Amygdala (tissue), 56 donors: ENCODE measurements around the gene CNTD1.
A peak's percentile ranks its signal among the peaks of the same experiment; 100 is the strongest.
"Not testable (repeated sequence)": the region's sequence is repeated elsewhere in the genome, so short reads cannot be mapped to it uniquely, and the experiment has no call there.

Experiments
- DNase-seq, 56 donors: peaks; one replicate each; lab custom pipeline; 2025; lab: John Stamatoyannopoulos, UW

The CNTD1 gene

DNA sequence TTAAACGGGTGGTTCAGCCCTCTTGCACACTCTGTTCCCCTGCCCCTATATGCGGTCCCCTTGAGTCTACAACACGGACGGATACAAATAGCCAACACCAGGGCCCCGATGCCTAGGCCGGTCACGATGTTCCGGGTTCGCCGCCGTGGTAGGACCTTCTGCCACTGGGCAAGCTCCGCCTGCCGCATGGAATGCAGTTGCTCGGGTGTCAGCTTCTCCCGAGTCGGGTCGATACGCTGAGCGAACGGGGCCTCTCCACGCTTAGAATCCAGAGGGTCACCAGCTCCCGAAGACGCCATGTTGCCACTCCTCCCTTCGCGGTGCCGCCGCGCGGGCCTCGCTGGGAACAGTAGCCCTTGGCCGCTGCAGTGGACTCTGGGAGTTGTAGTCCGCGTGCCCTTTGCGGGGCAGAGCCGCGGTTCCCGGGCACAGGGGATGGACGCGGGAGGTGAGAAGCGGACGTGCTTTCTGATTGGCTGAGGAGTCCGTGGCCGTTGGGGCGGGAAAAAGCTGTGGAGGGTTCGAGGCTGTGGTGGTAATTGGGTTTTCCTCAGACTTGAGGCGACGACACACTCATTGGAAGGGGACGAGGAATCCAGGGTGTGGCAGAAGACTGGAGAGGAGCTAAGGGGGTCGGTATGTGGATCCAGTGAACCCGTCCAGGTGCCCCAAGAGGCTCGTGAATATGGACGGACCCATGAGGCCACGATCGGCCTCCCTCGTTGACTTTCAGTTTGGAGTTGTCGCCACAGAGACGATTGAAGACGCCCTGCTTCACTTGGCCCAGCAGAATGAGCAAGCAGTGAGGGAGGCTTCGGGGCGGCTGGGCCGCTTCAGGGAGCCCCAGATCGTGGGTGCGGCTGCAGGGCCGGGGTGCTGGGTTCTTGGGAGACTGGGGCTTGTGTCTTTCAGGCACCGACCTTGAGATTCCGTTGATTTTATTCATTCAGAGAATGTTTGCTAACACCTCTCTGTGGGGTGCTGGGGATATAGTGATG is at the start of gene CNTD1, which contains the start of gene COA3:
TSS of gene CNTD1 (plus strand) at position 479 of the 998 bp plus-strand sequence. CDS start at position 686, 207 bp downstream.
TSS of gene COA3 (minus strand) at position 322 of the 998 bp plus-strand sequence. CDS start at position 299, 23 bp downstream.
- peak in 55 of 56 donors; percentile 17 to 85 (median 67) for DNase-seq

DNA sequence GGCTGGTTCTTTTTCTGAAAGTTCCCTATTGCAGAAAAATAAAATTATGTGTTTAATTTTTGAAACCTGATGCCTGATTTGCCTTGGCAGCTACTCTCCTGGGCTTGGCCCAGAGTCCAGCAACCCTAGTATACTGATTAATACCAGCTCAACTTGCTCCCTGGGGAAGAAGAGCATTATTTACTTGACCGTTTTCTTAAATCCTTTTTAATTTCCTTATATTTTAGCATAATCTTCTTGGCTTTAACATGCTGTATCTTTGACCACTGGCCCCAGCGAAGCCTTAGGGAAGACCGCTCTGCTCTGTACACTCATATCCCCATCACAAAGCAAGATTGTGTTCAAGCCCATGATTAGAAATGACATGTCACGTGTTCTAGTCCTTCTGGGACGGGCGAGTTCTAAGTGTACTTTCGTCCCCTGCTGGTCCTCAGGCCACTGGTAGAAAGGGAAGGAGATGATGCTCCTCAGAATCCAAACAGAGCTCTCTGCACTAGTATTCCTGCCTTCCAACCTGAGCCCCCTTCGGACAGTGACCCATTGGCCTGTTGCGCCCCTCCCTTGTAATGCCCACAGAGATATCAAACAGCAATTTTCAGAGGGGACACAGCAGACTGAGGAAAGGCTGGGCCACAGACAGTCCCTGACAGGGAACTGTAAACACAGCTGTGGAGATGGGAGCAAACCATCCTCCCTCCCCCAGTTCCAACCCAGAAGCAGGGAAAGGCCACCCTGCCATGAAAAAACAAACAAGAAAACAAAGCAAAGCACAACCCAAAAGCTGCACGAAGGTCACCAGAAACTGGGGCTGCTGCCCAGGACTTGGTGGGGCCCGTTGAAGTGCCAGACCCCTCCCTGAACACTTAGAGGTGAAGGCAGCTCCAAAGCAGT is 49.5 kb upstream of the CNTD1 start:
- DNase-seq, result peak in 2 of 56 donors; percentile 5 to 17

GRCh38 chr17:42750739-42751344 is 47.8 kb upstream of the CNTD1 start:
- no peak for DNase-seq

DNA sequence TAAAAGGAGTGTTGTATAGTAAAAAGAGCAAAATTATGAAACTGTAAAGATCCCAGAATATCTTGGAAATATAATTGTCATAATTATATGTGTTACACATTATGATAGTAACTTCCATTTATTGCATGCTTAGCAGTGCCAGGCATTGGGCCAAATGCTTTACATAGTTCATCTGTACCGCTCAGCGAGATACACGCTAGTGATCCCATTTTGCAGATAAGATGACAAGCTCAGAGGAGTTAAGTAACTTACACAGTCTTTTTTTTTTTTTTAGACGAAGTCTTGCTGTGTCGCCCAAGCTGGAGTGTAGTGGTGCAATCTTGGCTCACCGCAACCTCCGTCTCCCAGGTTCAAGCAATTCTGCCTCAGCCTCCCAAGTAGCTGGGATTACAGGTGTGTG is 47.0 kb upstream of the CNTD1 start:
- DNase-seq, result no peak

GRCh38 chr17:42754782-42755181 is 43.9 kb upstream of the CNTD1 start:
- DNase-seq, result no peak

DNA sequence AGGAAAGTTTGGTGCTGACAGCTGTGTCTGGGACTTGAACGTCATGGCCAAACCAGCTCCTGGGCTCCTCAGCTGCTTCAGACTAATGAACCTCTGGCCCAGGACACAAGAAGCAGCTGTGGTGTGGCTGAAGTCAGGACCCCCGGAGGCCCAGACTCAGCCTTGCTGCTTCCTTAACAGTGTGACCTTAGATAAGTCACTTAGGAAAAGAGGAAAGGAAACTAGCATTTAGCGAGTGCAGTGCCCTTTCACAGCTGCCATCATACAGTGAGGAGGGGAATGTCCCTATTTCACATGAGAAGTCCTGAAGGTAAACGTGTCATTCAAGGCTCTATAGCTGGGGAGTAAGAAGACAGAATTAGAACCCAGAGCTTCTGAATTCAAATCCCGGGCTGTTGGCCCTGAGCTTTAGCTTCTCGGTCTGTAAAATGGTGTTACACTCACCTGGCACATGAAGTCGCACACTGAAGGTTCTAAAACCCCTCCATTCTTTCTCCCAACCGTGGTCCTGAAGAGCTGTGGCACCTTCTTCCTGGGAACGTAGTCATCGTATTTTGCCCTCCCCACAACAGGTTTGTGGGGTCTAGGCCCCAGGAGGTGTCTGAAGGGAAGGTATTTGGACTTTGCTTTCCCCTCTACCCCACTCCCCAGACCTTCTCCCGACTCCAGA is 38.5 kb upstream of the CNTD1 start:
- DNase-seq, result no peak

DNA sequence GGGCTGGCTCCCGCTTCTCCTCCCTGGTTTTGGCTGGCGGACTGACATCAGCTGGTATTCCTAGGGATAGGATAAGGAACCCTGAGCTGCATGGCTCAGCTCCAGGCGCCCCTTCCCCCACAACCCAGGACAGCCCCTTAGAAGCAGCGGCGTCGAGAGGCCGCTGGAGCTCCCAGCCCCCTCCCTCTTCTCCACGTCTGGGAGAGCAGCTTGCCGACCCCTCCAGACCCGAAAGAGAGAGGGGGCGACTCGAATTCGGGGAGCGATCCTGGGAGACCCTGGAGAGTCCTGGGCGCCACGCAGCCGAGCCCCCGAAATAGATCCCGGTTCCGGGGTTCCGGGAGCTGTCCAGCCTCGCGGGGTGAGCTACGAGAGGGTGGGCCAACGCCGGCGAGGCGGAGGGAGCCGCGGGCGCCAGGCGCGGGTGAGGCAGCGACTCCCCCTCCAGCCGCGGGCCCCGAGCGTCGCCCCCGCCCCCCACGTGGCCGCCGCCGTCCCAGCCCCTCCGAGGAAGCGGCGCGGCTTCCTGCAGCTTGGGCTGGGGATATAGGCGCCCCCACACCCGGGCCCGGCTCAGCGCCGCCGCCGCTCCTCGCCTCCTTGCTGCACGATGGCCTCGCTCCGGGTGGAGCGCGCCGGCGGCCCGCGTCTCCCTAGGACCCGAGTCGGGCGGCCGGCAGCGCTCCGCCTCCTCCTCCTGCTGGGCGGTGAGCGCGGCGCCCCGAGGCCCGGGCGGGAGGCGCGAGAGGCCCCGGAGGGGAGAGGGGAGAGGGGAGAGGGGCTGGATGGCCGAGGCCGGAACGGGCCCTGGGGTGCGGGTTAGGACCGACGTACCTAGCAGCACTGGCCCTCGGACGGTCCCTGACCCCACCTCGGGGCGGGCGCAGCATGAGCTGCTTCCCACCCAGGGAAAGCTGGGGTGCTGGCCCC is 37.7 kb upstream of the CNTD1 start, which contains the start of gene RAMP2:
TSS of gene RAMP2 (plus strand) at position 576 of the 930 bp plus-strand sequence. CDS start at position 611, 35 bp downstream.
- DNase-seq, result no peak

- DNase-seq, result no peak
Measured at GRCh38 chr17:42761638-42762037, 37.0 kb upstream of the CNTD1 start.

GRCh38 chr17:42766124-42766523 is 32.5 kb upstream of the CNTD1 start:
- DNase-seq, result no peak

- no peak for DNase-seq
Measured at GRCh38 chr17:42767512-42767911, 31.1 kb upstream of the CNTD1 start.

DNA sequence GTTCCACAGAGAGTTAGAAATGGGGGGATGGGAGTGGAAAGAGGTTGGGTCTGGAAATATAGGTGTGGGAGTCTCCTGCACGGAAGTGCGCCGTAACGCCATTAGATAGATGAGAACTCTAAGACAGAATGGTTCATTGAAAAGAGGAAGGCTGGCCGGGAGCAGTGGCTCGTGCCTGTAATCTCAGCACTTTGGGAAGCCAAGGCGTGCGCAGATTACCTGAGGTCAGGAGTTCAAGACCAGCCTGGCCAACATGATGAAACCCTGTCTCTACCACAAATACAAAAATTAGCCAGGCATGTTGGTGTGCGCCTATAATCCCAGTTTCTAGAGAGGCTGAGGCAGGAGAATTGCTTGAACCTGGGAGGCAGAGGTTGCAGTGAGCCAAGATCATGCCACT is 30.7 kb upstream of the CNTD1 start:
- DNase-seq, result not testable (repeated sequence)

DNA sequence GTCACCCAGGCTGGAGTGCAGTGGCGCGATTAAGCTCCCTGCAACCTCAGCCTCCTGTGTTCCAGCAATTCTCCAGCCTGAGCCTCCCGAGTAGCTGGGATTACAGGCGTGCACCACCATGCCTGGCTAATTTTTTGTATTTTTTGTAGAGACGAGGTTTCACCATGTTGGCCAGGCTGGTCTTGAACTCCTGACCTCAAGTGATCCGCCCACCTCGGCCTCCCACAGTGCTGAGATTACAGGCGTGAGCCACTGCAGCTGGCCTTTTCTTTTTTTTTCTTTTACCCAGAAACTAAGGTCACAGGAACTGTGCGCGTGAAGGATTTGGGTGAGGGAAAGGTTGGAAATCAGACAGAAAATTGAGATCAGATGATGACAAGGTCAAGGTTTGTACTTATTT is 28.7 kb upstream of the CNTD1 start:
- DNase-seq, result not testable (repeated sequence)

DNA sequence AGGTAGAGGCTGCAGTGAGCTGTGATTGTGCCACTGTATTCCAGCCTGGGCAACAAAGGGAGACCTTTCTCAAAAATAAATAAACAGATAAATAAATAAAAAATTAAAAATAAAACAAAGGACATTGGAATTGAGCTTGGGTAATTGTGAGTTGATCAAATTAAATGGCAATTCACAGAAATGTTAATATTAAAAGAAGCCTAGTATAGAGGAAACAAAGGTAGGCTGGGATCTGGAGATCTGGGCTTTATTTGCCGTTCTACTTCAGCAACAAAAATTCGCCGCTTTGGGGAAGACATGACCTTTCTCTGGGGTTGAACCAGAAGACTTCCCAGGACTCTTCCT is 25.7 kb upstream of the CNTD1 start:
- no peak for DNase-seq

DNA sequence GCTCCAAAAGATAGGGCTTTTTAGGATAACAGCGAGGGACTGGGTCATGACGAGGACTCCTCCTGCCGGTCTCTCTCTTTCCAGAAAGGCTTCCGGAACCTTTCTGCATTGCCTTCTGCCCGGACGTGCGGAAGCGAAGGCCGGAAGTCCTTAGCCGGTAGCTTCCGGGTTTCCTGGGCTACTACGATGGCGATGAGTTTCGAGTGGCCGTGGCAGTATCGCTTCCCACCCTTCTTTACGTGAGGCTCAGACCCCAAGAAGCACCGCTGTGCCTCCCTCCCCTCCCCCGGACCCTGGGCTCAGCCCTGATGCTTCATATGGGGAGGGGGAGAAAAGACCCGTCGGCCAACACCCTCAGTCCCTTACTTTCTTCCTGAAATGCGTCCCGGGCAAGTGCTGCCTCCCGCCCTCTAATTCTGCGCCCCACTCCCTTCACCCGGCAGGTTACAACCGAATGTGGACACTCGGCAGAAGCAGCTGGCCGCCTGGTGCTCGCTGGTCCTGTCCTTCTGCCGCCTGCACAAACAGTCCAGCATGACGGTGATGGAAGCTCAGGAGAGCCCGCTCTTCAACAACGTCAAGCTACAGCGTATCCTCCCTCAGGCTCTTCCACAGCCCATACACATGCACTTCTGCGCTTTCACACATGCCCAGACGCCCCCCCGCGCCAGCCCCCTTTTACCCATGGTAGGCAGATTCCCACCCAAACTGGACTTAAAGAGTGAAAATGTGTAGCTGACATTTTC is 25.2 kb upstream of the CNTD1 start, which contains the start of gene VPS25:
TSS of gene VPS25 (plus strand) at position 160 of the 746 bp plus-strand sequence. CDS start at position 187, 27 bp downstream.
- peak; percentile 4 to 87 (median 65) for DNase-seq

GRCh38 chr17:42774066-42774745 is 24.5 kb upstream of the CNTD1 start:
- DNase-seq, result no peak

DNA sequence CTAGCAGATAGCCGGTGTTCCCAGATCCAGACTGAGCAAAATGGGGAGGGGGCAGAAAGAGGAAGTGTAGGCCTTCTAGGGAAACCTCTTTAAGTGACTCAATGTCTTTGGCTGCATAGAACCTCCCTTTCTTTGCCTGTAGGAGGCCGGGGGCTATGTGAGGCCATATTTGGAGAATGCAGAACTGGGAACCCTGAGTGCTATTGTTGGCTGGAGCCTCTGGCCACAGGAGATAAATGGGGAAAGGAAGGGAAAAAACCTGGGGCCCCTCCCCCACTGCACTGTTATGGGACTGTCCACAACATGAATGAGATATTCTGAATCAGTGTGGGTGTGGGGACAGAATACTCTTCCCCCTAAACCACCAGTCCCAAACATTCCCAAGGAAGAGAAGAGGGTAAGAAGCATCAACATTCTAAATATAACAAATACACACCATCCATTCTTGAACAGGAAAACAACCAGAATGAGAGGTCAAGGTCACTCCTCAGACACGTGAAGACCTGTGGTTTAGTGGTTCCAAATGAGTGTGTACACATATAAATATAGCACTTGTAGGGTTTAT is 23.0 kb upstream of the CNTD1 start:
- DNase-seq, result no peak

DNA sequence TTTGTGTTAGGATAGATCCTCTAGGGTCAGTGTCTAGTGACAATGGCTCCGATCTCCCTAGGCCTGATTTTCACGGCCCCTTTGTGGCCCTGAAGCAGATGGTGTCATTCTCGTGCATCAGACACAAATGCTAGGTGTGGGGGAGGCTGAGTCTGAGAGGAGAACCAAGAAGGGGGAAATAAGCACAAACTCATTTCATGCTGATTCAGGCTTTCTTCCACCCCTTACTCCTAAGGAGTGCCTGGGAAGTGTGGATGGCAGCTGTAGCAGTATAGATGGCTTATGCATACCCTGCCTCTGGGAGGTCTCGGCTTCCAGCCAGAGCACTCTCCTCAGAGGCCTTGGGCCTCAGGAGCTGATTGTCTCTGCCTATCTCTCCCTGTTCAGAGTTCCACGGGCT is 20.1 kb upstream of the CNTD1 start:
- no peak for DNase-seq
